Renal pelvis (tissue), 4 donors: Measurements from ENCODE around the gene PSME2. TPM values are rescaled to one million over a fixed set of nuclear protein-coding genes. Genes with fewer than 3 reads are reported as not detected.

Experiments
- DNase-seq: peaks from one replicate; pipeline ENCODE4 v3.0.0-alpha.2; 2013
- polyA plus RNA-seq, 3 donors: library from polyadenylated mRNA; unstranded; fragments of 120-200 nt; gene quantifications; one replicate each; pipeline ENCODE4 v1.2.1, GENCODE V29; 2013; ENCODE audit not compliant: insufficient read length in 3 of 3

Gene PSME2
- polyA plus RNA-seq, 3 donors: 145 to 164 (median 151) TPM

DNA sequence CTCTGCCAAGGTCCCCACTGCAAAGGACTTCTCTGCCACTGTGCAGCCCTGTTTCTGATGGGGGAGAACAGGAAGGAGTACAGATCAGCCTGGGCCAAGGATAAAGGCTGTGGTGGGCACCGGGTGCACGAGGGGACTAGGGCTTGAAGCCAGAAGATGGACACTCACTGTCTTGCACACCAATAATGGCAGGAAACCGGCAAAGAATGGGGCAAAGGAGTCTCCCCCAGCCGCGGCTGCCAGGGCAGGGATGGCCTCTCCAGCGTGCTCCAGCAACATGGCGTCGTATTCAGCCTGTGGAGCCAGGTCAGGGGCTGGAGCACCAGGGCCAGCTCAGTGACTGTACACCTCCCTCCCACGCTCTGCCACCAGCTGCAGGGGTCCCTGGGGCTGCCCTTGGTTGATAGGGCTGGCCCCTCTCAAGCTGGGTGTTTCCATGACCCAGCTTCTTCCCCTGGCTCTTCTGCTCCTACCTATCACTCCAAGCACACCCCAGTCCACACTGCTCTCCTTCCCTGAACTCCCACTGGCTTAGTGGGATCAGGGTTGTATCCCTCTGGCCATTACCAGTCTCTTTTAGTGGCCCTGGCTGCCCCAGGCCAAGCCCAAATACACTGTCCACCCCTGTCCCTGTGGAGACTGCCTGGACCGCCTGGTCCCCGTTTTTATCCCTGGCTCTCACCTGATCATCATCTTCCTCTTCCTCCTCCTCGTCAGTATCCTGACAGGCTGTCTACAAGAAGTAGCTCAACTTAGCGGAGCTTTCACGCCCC is 35.9 kb upstream of the PSME2 start:
- DNase-seq: no peak

DNA sequence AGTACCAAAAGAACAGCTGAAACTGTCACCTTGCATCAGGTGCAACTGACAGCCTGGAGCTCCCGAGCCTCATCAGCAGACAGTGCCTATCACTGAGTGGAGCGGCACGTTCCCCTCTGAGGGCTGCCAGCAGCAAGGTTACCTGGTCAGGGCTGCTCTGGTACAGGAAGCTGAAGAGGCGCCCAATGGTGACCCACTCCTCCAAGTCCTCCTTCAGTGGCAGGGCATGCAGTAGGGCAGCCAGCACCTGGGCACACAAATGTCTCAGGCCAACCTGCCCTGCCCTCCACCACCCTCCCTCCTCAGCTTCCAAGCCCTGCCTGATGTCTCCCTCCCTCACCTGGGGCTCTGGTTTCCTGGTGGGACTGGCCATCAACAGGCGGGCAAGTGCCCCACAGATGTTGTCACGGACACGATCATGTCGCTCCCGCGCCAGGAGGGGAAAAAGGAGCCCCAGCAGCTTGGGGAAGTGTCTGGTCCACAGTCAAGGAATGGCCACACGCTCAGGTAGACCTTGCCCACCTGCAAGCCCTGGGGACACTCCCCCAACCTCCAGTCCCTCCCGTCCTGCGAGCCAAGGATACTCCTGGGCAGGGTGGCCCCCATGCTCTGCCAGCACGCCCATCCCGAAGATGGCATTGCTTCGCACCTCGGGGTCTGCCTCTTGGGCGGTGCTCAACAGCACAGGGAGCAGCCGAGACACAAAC is 35.1 kb upstream of the PSME2 start:
- no peak for DNase-seq

DNA sequence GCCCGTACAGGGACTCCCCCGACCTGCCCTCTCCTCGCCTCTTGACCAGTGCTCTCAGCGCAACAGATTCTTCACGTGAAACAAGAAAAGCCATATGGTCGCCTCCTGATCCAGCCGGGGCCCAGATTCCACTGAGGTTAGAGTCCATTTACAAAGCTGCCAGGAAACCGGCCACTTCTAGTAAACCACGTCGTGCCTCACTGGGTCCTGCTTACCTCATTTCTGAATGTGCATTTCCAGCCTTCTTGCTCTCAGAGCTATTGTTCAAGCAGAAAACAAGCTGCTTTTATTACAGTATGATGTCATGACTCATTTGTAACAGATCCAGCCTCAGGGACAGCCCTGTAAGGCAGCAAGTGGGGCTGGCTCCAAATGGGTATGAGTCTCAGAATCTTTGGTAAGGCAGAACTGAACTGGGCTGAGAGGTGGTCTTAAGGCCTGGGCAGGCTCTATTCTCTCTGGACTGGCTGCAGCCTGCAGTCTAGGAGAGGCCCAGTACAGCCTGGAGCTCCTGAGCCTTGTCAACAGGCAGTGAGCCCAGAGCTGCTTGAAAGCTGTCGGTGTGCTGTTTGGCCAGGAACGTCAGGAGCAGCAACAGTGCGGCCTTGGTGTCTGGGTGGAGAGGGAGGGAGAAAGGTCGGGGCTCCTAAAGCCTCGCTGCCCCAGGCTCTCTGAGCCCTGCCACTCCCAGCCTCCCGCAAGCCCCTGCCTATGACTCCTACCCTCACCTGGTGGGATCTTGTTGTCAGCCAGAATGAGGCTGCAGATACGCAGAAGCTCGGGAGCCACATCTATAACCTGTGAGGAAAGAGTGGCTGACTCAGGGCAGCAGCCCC is 33.8 kb upstream of the PSME2 start:
- peak; percentile 58 for DNase-seq

DNA sequence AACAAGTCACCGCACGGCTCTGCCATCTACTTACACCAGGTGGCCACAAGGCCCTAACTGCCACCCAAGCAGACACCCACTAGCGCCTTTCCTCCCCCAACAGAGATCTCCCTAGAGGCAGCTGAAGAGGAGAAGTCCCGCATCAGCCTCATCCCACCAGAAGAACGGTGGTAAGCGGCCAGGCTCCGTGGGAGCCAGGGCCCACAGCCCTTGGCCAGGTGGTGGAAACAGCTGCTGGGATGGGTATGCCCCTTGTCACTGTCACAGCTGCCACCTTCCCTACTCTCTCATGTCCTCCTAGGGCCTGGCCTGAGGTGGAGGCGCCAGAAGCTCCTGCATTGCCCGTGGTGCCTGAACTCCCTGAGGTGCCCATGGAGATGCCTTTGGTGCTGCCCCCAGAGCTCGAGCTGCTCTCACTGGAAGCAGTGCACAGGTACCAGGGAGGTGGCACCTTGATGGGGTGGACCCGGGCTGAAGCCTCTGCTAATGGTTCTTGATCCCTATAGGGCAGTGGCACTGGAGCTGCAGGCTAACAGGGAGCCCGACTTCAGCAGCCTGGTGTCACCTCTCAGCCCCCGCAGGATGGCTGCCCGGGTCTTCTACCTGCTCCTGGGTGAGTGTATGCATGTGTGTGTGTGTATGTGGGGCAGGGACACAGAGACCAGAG is 33.0 kb upstream of the PSME2 start:
- DNase-seq: no peak

DNA sequence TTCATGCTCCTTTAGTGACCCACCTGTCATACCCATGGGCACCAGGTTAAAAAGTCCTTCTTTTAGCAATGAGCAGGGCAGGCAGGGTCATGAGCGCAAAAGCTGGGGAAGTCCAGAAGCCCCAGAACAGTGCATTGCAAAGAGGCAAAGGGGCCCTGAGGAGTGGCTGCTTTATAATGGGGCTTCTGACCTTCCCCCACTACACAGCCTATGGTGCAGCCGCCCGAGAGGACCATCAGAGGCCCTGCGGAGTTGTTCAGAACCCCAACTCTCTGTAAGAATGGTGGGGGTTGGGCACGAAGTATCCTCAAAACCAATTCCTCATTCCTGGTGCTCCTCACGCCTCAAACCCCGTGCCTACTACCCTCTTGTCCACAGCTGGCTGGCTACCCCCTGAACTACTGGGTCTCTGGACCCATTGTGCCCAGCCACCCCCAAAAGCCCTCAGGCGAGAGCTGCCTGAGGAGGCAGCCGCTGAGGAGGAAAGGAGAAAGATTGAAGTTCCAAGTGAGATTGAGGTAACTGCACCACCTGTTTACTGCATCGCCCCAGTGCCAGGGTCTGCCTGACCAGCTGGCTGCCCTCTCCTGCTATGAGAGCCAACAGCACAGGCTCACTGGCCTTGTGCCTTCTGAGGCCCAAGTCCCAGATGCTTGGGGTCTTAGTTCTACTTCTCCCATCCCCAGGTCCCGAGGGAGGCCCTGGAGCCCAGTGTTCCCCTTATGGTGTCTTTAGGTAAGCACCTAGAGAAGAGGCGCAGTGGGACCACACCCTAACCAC is 32.2 kb upstream of the PSME2 start:
- no peak for DNase-seq

DNA sequence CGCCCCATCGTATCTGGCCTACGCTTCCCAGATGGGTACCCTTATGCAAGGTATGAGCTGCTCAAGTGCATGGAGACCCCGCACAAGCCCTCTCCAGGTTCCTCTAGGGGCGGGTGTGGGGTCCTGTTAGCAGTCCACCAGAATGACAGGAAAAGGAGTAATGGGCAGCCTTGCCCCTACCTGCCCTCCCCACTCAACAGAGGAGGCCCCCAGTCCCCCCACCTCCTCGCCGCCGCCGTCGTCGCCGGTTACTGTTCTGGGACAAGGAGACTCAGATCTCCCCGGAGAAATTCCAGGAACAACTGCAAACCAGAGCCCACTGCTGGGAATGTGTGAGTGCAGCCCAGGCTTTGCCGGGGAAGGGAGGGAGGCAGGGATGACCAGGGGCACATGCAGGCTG is 31.5 kb upstream of the PSME2 start:
- no peak for DNase-seq

DNA sequence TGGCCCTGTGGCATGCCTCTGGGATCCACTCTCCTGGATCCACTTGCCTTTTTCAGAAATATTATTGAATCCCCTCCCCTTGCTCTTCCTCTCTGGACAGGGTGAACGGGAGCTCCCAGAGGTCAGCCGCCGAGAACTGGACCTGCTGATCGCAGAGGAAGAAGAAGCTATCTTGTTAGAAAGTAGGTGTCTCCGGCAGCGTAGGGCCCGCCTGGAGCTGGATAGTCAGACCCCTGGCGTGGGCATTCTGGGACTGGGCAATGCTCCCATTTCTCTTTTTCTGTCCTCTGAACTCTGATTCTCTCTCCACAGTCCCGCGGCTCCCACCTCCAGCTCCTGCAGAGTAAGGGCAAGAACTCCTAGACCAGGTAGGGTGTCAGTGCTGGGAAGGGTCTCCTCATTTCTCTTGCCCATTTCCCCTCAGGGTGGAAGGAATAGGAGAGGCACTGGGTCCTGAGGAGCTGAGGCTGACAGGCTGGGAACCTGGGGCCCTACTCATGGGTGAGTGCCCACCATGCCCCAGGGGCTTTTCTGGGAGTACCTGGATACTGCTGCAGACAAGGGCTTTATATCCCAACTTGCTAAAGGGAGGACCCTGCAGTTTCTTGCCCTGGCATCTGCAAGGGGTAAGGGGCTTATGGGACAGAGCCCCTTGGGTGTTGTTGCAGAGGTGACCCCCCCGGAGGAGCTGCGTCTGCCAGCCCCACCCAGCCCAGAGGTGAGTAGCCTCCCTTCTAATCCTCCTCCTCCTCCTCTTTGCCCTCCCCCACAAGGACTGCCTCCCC is 30.8 kb upstream of the PSME2 start:
- DNase-seq: no peak

DNA sequence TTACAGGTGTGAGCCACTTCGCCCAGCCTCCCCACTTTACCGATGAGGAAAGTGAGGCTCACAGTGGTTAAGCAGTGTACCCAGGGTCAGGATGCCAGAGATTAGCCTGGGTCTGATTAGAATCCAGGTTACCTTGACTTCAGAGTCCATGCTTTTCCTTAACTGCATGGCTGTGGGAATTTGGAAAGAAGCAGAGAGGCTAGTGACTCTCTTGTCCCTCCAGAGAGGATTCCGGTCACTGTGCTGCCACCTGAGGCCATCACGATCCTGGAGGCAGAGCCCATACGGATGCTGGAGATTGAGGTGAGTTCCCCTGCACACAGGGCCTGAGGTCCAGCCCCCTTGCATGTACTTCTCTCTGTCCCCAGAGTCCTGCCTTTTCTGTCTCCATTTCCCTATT is 30.2 kb upstream of the PSME2 start:
- DNase-seq: no peak

DNA sequence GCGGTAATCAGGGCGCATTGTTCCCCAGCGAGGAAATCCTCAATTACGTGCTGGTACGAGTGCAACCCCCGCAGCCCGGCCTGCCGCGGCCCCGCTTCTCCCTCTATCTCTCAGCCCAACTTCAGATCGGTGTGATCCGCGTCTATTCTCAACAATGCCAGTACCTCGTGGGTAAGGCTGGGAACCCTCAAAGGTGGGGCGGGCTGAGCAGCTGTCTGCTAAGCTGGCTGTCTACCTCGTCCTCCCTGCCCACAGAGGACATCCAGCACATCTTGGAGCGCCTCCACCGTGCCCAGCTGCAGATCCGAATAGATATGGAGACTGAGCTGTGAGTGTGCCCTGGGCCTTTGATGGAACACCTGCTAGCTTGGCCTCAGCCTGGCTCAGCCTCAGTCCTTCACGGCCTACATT is 26.5 kb upstream of the PSME2 start:
- no peak for DNase-seq

DNA sequence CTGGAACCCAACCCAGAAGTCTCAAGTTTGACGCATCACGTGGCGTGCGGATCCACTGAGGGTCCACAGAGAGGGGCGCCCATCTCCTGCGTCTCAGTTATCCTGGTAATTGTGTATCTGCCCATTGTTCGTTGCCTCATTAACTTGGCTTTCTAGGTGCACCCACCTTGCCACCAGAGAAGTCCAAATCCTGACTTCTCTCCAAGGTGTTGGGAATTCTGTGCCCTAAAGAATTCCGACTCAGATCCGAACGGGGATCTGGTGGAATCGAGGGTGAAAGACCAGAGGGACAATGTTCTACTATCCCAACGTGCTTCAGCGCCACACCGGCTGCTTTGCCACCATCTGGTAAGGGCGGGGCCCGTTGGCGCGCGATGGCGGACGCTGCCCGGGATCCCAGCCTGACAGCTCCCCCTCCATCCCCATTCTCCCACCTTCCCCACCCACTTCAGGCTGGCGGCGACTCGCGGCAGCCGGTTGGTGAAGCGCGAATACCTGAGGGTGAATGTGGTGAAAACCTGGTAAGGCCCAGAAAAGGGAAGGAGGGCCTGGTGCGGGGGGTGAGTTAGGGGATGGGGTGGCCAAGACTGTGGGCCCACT is 26.0 kb upstream of the PSME2 start:
- no peak for DNase-seq

DNA sequence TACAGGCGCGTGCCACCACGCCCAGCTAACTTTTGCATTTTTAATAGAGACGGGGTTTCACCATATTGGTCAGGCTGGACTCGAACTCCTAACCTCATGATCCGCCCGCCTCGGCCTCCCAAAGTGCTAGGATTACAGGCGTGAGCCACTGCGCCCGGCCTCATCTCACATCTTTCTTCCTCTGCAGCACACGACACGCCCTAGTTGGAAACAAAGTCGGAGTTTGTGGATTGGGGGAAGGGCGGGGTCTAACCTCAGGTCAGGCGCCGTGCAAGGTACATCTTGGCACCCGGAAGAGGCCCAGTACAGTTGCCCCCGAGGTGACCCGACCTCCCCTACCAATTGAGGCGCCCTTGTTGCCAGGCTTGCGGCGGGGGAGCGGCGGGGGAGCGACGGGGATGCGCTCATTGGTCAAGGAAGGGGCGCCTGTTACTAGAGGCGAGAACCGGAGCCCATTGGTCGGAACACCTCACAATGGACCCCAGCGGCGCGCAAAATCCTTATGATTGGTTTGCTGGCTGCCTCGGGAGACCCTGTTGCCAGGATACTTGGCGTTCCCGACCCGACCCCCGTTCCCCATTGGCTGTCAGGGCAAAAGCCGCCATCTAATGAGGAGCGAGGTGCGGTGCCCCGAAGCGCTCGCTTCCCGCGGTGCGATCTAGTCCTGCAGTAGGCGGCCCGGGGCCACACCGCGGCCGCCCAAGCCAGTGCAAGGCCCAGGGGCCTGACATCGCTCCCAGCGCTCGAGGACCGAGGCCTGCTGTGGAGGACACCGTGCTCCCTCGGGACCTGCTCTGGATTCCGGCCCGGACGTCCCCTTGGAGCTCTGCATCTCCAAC is 25.2 kb upstream of the PSME2 start, which contains the start of gene REC8:
Gene REC8 (plus strand): TSS at position 659 of the 839 bp plus-strand sequence. CDS start 473 bp downstream, outside the sequence.
- peak; percentile 97 for DNase-seq

DNA sequence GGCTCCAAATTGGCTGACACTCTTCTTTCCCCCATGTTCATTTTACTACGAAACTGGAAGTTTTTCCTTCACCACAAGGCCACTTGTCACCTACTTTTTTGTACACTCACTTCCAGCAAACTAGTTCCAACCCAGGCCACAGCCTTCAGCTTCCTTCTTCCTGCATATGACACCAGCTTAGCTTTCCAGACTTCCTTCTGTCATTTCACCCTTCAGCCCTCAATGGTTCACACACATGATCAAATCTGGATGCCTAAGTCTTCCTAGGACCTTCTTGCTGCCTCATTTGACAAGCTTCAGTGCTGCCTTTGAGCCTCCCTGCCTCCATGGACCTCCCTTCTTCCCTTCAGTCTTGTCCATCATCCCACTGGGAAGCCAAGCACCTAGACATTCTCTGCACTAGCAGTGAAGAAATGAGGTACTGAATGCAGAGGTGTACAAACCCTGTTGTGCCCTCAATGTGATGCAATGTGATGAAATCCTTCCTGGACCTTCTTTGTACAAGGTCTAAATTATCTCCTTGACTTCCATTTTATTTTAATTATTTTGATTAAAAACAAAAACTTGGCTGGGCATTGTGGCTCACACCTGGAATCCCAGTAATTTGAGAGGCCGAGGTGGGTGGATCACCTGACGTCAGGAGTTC is 21.2 kb upstream of the PSME2 start:
- no peak for DNase-seq

DNA sequence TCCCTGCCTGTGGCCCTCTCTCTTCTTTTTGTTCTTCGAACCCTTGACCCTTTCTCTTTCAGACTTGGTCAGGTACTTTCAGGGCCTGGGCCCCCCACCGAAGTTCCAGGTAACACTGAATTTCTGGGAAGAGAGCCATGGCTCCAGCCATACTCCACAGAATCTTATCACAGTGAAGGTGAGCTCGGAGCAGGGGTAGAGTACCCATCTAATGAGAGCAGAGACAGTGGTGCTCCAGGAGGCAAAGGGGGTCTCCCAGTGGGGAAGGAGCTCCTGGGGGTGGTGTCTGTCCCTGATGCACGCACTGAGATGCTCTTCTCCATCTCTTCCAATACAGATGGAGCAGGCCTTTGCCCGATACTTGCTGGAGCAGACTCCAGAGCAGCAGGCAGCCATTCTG is 19.4 kb upstream of the PSME2 start:
- no peak for DNase-seq

DNA sequence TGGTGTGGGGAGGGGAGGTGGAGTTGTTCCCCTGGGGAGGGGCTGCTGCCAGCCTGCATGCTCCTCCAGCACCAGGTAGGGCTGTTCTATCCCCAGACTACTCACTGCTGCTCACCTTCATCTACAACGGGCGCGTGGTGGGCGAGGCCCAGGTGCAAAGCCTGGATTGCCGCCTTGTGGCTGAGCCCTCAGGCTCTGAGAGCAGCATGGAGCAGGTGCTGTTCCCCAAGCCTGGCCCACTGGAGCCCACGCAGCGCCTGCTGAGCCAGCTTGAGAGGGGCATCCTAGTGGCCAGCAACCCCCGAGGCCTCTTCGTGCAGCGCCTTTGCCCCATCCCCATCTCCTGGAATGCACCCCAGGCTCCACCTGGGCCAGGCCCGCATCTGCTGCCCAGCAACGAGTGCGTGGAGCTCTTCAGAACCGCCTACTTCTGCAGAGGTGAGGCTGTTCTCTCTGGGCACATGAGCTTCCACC is 18.1 kb upstream of the PSME2 start:
- no peak for DNase-seq

DNA sequence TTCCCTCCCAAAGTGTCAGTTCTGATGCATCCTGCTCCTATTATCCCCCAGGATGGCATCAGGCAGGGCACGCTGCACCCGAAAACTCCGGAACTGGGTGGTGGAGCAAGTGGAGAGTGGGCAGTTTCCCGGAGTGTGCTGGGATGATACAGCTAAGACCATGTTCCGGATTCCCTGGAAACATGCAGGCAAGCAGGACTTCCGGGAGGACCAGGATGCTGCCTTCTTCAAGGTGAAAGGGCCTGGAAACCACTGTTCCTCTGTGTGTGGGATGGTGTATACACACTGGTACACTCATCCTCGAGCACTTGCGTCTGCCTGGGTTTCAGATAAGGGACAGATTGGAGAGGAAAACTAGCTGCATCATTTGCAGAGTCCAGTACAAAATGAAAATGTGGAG is 15.7 kb upstream of the PSME2 start:
- no peak for DNase-seq

DNA sequence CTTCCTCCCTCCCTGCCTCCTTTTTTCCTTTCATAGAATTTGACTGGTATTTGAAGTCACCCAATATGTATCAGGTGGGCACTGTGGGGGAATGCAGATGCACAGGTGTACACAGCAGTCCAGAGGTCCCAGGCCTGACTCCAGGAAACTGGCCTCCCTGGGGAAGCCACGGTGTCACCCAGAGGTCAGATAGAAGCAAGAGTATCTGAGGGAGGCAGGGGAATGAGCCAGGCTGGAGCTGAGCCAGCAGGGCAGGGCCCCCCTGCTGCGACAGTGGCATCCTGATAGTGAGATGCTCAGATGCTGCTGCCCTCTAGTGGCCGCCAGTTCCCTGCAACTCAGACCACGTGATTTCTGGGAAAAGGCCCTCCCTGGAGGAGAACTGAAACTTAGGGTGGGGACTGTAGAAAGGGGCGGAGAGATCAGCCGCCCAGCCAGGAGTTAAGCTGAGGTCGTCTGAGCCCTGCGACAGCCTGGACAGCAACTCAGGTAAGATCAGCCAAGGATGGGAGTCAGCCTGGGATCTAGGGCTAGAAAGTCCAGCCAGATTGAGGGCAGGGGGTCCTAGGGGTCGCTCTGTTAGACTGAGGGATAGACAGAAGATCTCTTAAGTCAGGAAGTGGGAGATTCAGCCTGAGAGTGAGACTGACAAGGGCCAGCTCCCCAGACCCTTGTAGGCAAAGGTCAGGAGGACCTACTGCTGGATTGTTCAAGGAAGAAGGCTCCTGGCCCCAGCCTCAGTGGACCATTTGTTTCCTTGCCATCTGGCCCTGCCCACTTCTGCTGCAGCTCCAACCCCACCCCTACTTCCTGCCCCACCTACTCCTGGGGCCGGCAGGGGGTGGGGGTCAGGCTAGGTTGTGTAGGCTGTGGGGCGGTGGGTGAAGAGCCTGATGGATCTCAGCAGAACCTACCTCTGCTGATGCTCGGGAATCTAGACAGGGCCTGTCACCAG is 14.7 kb upstream of the PSME2 start, which contains the start of gene IRF9:
Gene IRF9 (plus strand): TSS at position 416 of the 955 bp plus-strand sequence. CDS start 880 bp downstream, outside the sequence.
- DNase-seq: peak; percentile 97

DNA sequence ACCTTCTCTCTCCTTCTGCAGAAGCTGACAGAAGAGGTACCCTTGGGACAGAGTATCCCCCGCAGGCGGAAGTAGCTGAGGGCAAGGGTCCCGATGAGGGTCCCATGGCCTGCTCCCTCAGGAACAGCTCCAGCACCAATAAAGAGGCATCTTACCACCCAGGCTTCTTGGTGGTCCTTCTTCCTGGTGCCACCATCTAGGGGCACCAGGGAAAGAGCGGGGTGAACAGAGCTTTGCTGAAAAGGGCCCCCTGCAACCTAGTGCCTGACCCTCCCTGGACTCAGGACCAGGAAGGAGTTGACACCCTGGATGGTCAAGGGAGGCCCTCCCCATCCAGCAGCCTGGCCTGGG is 14.1 kb upstream of the PSME2 start:
- DNase-seq: no peak
